K562 (cell line): ENCODE measurements around the gene ERMARD. TPM values are rescaled to one million over a fixed set of nuclear protein-coding genes. Genes with fewer than 3 reads are reported as not detected.

Experiments
- ATF2 ChIP-seq: sonication (generic); formaldehyde crosslinking; IDR thresholded peaks from 2 replicates; pipeline ENCODE4 v1.8.1; 2022; ENCODE audit warnings: missing genetic modification reagents
- CHAMP1 ChIP-seq: fragments of 450-650 bp; IDR thresholded peaks from 2 replicates; pipeline ENCODE4 v1.6.1; 2016; ENCODE audit warnings: mild to moderate bottlenecking
- ESRRA ChIP-seq: fragments of 450-650 bp; IDR thresholded peaks from 2 replicates; pipeline ENCODE4 v1.6.1; 2014; ENCODE audit warnings: low read depth, mild to moderate bottlenecking, moderate library complexity, borderline replicate concordance
- FOXK2 ChIP-seq, 2 experiments: fragments of 450-650 bp; IDR thresholded peaks in 1 of 2; conservative IDR thresholded peaks in 1 of 2; 2 replicates each; pipeline ENCODE4 v1.6.1; 2016; ENCODE audit warnings: low read depth in 2 of 2, mild to moderate bottlenecking in 1 of 2
- FOXO4 ChIP-seq: fragments of 450-650 bp; formaldehyde crosslinking; IDR thresholded peaks from 2 replicates; pipeline ENCODE4 v1.4.0; 2020; ENCODE audit warnings: mild to moderate bottlenecking, moderate library complexity
- ID3 ChIP-seq, 2 experiments: fragments of 250-450 bp in 1 of 2; fragments of 450-650 bp in 1 of 2; sonication (Bioruptor Pico) in 1 of 2; IDR thresholded peaks; 2 replicates each; pipeline versions ENCODE4 v1.6.1 to v1.8.0; 2016 to 2021; ENCODE audit warnings: mild to moderate bottlenecking in 2 of 2, moderate library complexity in 2 of 2, missing compliant biosample characterization in 1 of 2, missing genetic modification characterization in 1 of 2
- L3MBTL2 ChIP-seq: fragments of 450-650 bp; IDR thresholded peaks from 2 replicates; pipeline ENCODE4 v1.6.1; 2016; ENCODE audit warnings: mild to moderate bottlenecking, moderate library complexity
- MAZ ChIP-seq, 2 experiments: fragments of 450-650 bp in 1 of 2; sonication (generic) in 1 of 2; formaldehyde crosslinking; IDR thresholded peaks in 1 of 2; conservative IDR thresholded peaks in 1 of 2; 2 replicates each; pipeline versions ENCODE4 v1.4.0 to v1.5.0; 2020; ENCODE audit warnings: mild to moderate bottlenecking in 1 of 2, missing genetic modification reagents in 1 of 2
- MYC ChIP-seq, 2 experiments: fragments of 250-450 bp in 1 of 2; sonication (Bioruptor Pico) in 1 of 2; IDR thresholded peaks; 2 replicates each; pipeline versions ENCODE4 v1.5.1 to v1.6.1; 2012 to 2021; ENCODE audit warnings: low read depth in 2 of 2, borderline replicate concordance in 1 of 2, improper control_type of control experiment in 1 of 2, low read length in 1 of 2, mild to moderate bottlenecking in 1 of 2, moderate library complexity in 1 of 2
- NR4A1 ChIP-seq, 2 experiments: fragments of 250-450 bp in 1 of 2; fragments of 450-650 bp in 1 of 2; sonication (Bioruptor Pico) in 1 of 2; IDR thresholded peaks; 2 replicates each; pipeline versions ENCODE4 v1.4.0 to v1.6.1; 2016 to 2020; ENCODE audit warnings: mild to moderate bottlenecking in 2 of 2, missing compliant biosample characterization in 1 of 2, missing genetic modification characterization in 1 of 2, moderate library complexity in 1 of 2
- SP1 ChIP-seq: sonication (generic); formaldehyde crosslinking; IDR thresholded peaks from 2 replicates; pipeline ENCODE4 v1.8.1; 2022; ENCODE audit warnings: mild to moderate bottlenecking, missing genetic modification reagents
- SRSF9 ChIP-seq: fragments of 200-400 bp; formaldehyde crosslinking; IDR thresholded peaks from 2 replicates; pipeline ENCODE4 v1.6.1; 2017; ENCODE audit warnings: low read depth, low read length, borderline replicate concordance
- STAT5A ChIP-seq: IDR thresholded peaks from 2 replicates; pipeline ENCODE4 v1.6.1; 2012; ENCODE audit warnings: low read length, inconsistent platforms, borderline replicate concordance
- WHSC1 ChIP-seq: IDR thresholded peaks from one replicate; pipeline ENCODE4 v1.6.1; 2012; ENCODE audit warnings: low read length, control low read depth, inconsistent platforms
- ZBTB33 ChIP-seq: sonication (generic); formaldehyde crosslinking; IDR thresholded peaks from 2 replicates; pipeline ENCODE4 v1.8.1; 2023; ENCODE audit warnings: mild to moderate bottlenecking, missing genetic modification reagents
- ZNF274 ChIP-seq: IDR thresholded peaks from 2 replicates; pipeline ENCODE4 v1.6.1; 2011; ENCODE audit warnings: low read depth, mild to moderate bottlenecking, low read length, moderate library complexity, borderline replicate concordance
- polyA plus RNA-seq, 8 experiments: library from polyadenylated mRNA; depleted of rRNA in 4 of 8; stranded (reverse) in 5 of 8; unstranded in 3 of 8; fragments of >200 nt; fragmentation: Nextera tagmentation in 2 of 8; fragmentation: Illumina TruSeq in 1 of 8; extraction: Ambion mirVana in 2 of 8; extraction: Trizol in 1 of 8; gene quantifications; 2 replicates each; pipeline versions ENCODE4 v1.2.1 to v1.2.3, GENCODE V29; 2011 to 2014; ENCODE audit warnings: inconsistent platforms in 1 of 8, missing spikeins in 1 of 8
- total RNA-seq, 7 experiments: library from RNA; depleted of rRNA in 6 of 7; stranded (reverse); fragments of >200 nt in 6 of 7; fragmentation: Illumina TruSeq in 2 of 7; extraction: Trizol in 2 of 7; gene quantifications; 2 replicates each; pipeline versions ENCODE4 v1.2.1 to v1.2.3, GENCODE V29; 2011 to 2021; ENCODE audit warnings: low replicate concordance in 1 of 7

ERMARD gene
- total and polyA plus RNA-seq, 9 of the 15 experiments (the other 6 are each of a cell fraction or from before 2014, with no cell fraction given), result 14.5 to 68.6 (median 27.7) TPM

GRCh38 chr6:169722362-169723199 is 28.8 kb upstream of the ERMARD start (continued):
- TF ChIP-seq NR4A1 (CRISPR knock-in tag; IDR thresholded peaks at IDR 0.05), result no peak
- no peak for TF ChIP-seq NR4A1 (tag; IDR thresholded peaks at IDR 0.05)
- no peak for TF ChIP-seq SRSF9
- peak; percentile 71; the same call in 1 of the 2 replicates for TF ChIP-seq L3MBTL2
- peak in 1 of 2 experiments; percentile 9; a peak in 1 of 4 replicates for TF ChIP-seq MAZ (CRISPR knock-in tag; conservative IDR thresholded peaks at IDR 0.05 in 1 of 2, IDR thresholded peaks at IDR 0.05 in 1 of 2)
- 0 out of 4 replicates have a peak, but pooled peaks of 1 of the 2 experiments have one; percentile 28 for TF ChIP-seq FOXK2 (conservative IDR thresholded peaks at IDR 0.05 in 1 of 2, IDR thresholded peaks at IDR 0.05 in 1 of 2; ENCODE audit: low read depth in 2 of 2)
- TF ChIP-seq MYC (IDR thresholded peaks at IDR 0.05; ENCODE audit: low read depth, low read length), result no peak
- TF ChIP-seq MYC (CRISPR knock-in tag; IDR thresholded peaks at IDR 0.05; ENCODE audit: borderline replicate concordance, low read depth), result no peak
- TF ChIP-seq ZNF274, result no peak
- TF ChIP-seq FOXO4 (CRISPR knock-in tag), result no peak
- 0 out of 2 replicates have a peak, but pooled peaks have one; percentile 27 for TF ChIP-seq SP1
- no peak for TF ChIP-seq ATF2 (CRISPR knock-in tag)
- TF ChIP-seq ID3 (CRISPR knock-in tag; IDR thresholded peaks at IDR 0.05), result no peak
- no peak for TF ChIP-seq ID3 (tag; IDR thresholded peaks at IDR 0.05)
- TF ChIP-seq ESRRA, result peak; percentile 67; the same call in 1 of the 2 replicates
- no peak for TF ChIP-seq CHAMP1
- TF ChIP-seq ZBTB33 (CRISPR knock-in tag), result no peak
- no peak for TF ChIP-seq STAT5A
- TF ChIP-seq WHSC1, result no peak
